ENCODE data around the gene CPEB1. TPM values are rescaled to one million over a fixed set of nuclear protein-coding genes. Genes with fewer than 3 reads are reported as not detected.

CPEB1 gene
- total RNA-seq, 4 donors from 2014 or later = 1.3 to 5.0 (median 3.8) TPM

DNA sequence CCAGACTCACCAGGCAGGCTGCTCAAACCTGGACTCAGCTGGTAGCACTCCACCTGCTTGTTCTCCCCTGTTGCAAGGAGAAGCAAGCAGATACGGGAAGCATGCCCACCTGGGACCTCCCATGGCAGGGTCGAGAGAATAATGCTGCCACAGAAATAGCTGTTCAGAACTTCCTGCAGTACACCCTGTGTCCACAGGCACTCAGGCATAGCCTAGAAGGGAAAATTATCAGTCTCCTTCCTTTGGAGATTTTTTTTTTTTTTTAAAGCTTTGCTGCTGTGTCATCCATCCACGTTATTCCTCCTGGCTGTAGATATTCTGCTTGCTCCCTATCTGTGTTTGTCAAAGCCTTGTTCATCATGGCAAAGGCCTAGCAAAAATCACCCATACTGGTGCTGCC, 74.2 kb downstream of the CPEB1 start:
- ATAC-seq (ENCODE audit: low FRiP score) = no peak
- TF ChIP-seq, protein P1, sequence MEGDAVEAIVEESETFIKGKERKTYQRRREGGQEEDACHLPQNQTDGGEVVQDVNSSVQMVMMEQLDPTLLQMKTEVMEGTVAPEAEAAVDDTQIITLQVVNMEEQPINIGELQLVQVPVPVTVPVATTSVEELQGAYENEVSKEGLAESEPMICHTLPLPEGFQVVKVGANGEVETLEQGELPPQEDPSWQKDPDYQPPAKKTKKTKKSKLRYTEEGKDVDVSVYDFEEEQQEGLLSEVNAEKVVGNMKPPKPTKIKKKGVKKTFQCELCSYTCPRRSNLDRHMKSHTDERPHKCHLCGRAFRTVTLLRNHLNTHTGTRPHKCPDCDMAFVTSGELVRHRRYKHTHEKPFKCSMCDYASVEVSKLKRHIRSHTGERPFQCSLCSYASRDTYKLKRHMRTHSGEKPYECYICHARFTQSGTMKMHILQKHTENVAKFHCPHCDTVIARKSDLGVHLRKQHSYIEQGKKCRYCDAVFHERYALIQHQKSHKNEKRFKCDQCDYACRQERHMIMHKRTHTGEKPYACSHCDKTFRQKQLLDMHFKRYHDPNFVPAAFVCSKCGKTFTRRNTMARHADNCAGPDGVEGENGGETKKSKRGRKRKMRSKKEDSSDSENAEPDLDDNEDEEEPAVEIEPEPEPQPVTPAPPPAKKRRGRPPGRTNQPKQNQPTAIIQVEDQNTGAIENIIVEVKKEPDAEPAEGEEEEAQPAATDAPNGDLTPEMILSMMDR (IDR thresholded peaks at IDR 0.05) = no peak
- DNase-seq (ENCODE audit: low spot score) = no peak

DNA sequence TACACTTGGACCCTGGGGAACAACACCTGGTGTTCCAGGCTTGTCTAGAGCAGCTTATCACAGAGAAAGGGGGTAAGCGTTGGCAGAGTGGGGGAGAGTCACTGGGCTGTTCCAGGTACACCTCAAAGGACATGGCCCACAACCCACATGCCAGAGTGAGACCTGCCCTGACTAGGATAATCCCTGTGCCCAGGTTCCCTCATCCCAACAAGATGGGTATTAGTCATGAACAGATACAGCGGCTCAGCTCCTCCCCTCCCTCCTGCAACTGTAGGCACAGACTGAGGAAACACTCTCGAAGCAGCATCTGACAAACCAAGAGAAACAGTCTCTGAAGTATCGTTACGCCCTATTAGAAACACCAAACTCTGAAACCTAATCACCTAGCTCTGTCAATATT, 74.9 kb downstream of the CPEB1 start:
- ATAC-seq (ENCODE audit: low FRiP score) (no peak), DNase-seq (ENCODE audit: low spot score) (no peak)
- TF ChIP-seq, protein P1 (IDR thresholded peaks at IDR 0.05) = no peak

DNA sequence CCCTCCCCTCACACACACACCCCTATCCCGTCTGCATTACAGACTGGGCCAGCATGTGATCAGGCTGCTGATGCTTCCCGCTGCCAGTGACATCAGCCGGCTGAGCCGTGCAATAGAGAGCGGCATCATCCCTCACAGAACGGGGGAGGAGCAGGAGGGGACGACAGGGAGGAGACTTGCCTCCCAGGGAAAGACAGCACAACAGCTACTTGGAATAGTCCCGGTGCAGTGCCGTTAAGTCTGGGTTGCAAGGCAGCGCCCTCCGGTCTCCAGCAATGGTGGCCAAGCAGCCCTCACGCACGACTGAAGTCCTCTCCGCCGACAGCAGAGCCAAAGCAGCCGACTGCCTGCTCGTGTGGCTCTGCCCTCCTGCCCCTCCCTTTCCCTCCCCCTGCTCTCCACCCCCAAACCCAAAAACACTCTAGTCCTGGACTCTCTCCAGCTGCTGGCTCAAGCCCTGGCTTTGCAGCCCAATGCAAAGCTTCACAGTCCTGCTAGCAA, 75.4 kb downstream of the CPEB1 start:
- DNase-seq (ENCODE audit: low spot score) (no peak), ATAC-seq (ENCODE audit: low FRiP score) (peak; percentile 70)
- TF ChIP-seq, protein P1 (IDR thresholded peaks at IDR 0.05) = no peak

DNA sequence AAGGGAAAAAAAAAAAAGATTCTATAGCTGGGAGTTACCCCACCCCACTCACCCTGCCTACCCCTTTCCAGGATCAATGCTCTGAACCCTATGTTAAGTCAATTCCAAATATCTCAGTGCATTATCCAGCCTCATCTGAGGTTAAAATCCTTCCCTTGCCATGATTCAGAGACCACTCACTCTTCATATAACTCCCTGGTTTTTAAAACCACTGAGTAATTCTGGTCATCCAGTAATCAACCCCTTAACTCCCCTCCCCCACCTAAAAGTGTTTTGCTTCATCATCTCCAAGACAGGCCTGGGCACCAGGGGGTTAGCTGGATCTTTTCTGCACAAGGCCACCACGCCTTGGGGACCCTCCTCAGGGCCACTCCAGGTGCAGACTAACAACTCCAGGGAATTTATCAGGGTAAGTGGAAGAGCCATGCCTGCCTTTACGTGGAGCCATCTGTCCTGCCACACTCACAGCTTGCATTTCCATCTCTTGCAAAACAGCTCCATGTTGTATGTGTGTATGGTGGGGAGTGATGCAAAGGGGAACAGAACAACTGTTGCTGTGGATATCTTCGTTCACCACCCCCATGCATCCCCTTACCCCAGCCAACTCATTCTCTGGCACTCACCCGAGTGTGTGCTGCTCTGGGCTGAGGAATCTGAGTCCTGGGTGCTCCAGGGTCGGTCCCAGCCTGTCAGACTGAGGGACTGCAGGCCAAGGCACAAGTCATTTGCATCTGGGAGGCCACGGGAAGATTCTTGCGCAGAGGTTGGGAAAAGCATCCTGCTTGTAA, 76.2 kb downstream of the CPEB1 start:
- no peak for ATAC-seq (ENCODE audit: low FRiP score)
- TF ChIP-seq, protein P1 (IDR thresholded peaks at IDR 0.05) = no peak
- DNase-seq (ENCODE audit: low spot score) = no peak

DNA sequence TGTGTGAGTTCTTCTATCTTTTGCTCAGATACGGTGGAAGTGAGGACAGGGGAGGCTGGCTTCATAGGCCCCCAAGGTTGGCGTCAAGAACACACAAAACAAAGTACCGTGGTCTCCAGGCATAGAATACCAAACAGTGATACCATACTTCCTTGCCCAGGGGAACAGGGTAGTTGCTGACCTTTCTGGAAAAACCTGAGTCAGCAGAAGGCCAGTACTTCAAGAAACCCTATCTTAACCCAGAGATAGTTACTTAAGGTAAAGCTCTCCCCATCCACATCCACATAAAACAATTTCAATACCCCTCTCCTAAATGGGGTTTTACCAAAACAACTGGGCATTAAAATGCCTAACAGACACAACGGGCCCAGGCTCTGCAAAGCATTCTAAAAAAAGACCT, 77.3 kb downstream of the CPEB1 start:
- DNase-seq (ENCODE audit: low spot score) = no peak
- TF ChIP-seq, protein P1 (IDR thresholded peaks at IDR 0.05) = no peak
- no peak for ATAC-seq (ENCODE audit: low FRiP score)

DNA sequence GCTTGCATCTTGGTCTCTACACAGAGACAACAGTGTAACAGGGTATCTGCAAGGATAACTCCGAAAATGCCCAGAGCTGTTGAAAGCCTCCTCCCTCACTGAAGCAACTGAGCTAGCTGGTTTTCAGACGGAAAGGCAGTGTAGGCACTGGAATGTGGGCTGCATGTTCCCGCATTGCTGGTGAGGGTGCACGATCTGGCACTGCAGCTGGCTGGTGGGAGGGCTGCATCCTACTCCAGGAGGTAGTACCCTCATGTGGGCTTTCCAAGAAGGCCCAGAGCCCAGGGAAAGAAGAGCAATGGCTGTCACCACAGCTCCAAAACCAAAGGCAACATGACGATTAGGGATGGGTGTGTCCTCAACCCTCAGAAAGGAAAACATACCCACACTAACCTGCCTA, 78.2 kb downstream of the CPEB1 start:
- TF ChIP-seq, protein P1 (IDR thresholded peaks at IDR 0.05) = no peak
- ATAC-seq (ENCODE audit: low FRiP score) (no peak), DNase-seq (ENCODE audit: low spot score) (no peak)

DNA sequence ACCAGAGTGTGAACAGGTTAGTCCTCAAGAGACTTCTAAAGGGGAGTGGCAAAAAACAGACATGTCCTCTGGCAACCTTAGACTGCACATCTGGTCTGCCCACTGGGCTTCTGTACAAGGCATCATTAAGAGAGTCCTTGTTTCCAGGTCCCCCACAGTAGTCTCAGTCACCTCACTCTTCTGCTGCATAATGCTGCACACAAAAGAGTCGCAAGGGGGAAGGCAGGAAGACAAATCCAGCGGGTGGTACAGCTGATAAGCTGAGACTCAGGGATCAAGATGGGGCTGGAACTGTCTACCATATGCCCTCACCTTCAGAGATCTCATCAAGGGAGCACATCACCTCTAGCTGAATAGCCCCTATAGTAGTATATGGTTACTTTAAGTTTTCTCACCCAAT, 79.5 kb downstream of the CPEB1 start:
- no peak for ATAC-seq (ENCODE audit: low FRiP score)
- TF ChIP-seq, protein P1 (IDR thresholded peaks at IDR 0.05) = no peak

More for the DNA sequence above, 79.5 kb downstream of the CPEB1 start:
- DNase-seq (ENCODE audit: low spot score) = no peak

Data from omental fat pad (tissue), 4 donors.